ENCODE results near the gene HERC2.

DNA sequence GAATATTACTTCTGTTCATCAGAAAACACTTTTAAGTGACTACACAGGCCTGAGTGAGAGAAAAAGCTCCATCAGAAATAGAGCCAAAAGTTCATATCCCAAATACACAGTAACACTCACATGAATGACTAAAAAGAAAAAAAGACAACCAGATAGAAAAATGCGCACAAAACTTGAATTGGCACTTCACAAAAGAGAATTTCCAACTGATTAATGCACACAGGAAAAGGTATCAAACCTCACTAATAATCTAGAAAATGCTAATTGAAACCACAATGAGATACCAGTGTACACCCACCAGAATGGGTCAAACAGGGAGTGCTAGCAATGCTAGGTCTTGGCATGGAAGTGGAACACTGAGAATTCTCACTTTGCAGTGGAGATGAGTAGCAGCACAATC lies 78.6 kb downstream of the HERC2 start:
- TF ChIP-seq, protein P1, sequence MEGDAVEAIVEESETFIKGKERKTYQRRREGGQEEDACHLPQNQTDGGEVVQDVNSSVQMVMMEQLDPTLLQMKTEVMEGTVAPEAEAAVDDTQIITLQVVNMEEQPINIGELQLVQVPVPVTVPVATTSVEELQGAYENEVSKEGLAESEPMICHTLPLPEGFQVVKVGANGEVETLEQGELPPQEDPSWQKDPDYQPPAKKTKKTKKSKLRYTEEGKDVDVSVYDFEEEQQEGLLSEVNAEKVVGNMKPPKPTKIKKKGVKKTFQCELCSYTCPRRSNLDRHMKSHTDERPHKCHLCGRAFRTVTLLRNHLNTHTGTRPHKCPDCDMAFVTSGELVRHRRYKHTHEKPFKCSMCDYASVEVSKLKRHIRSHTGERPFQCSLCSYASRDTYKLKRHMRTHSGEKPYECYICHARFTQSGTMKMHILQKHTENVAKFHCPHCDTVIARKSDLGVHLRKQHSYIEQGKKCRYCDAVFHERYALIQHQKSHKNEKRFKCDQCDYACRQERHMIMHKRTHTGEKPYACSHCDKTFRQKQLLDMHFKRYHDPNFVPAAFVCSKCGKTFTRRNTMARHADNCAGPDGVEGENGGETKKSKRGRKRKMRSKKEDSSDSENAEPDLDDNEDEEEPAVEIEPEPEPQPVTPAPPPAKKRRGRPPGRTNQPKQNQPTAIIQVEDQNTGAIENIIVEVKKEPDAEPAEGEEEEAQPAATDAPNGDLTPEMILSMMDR (IDR thresholded peaks at IDR 0.05) = no peak
- no peak for TF ChIP-seq POLR2A (IDR thresholded peaks at IDR 0.05)
